ENCODE measurements around the gene UBALD1.

The UBALD1 gene

DNA sequence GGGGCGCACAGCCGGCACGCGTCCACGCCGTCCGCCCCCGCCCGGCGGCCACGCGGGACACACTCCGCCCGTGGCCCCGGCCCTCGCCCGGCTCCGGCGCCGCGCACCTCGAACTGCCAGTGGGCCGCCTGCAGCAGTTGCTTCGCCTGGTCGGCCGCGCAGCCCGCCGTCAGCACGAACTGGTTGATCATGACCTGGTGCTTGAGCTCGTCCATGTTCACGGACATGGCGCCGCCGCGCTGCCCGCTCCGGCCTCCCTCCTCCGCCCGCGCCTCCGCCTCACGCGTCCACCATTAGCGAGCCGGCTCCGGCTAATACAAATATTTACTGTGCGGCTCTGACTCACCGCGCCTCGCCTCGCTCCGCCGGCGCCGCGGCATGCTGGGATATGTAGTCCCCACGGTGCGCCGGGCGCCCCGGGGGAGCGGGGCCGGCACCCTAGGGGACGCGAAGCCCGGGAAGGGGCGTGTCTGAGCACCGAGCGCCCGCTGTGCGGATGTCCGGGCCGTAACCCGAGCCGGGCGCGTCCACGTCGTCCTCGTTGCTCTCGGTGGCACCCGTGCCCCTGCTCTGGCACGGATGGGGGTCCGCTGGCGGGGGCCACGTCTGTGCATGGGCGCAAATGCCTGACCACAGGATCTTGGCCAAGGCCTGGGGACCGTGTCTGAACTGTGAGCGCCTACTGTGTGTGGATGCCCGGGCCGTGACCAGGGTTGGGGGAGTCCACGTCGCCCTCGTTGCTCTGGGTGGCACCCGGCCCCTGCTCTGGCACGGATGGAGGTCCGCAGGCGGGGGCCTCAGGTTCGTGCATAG, at the start of gene UBALD1:
UBALD1 (minus strand) TSS at position 318 of the 813 bp plus-strand sequence; CDS start at position 227, 91 bp downstream.
- Histone ChIP-seq H3K9me3 (ENCODE audit: low read length) (no peaks in the 10 kb centered on the region), H3K9ac (ENCODE audit: low read length) (peak within 1 kb of the TSS; percentile 75)

GRCh38 chr16:4663777-4664465, 49.2 kb upstream of the UBALD1 start:
- Histone ChIP-seq H3K4me3 (ENCODE audit: low read depth in 1 of 2, low read length in 2 of 2) (no peak overlapping the region), H3K36me3 (ENCODE audit: insufficient read depth, low read length) (peaks cover 38% of the 10 kb centered on the region), H3K27ac (ENCODE audit: low read depth, low read length) (no peak overlapping the region), H3K9me3 (ENCODE audit: low read length) (no peaks in the 10 kb centered on the region), H3K27me3 (ENCODE audit: control insufficient read depth in 1 of 2, insufficient read depth in 2 of 2, low read length in 2 of 2) (no peaks in the 10 kb centered on the region), H3K4me1 (ENCODE audit: insufficient read depth, low read length) (no peaks in the 10 kb centered on the region), H3K9ac (ENCODE audit: low read length) (no peak overlapping the region)

More for the DNA sequence above, at the start of gene UBALD1:
- peak within 1 kb of the TSS; percentile 81 for H3K27ac ChIP-seq (ENCODE audit: low read depth, low read length)
- peaks cover 58% of the 10 kb centered on the region for H3K4me1 ChIP-seq (ENCODE audit: insufficient read depth, low read length)
- H3K27me3 ChIP-seq (ENCODE audit: control insufficient read depth in 1 of 2, insufficient read depth in 2 of 2, low read length in 2 of 2): no peaks in the 10 kb centered on the region
- no peaks in the 10 kb centered on the region for H3K36me3 ChIP-seq (ENCODE audit: insufficient read depth, low read length)
- peak within 1 kb of the TSS; percentile 58 to 84 for H3K4me3 ChIP-seq (ENCODE audit: low read depth in 1 of 2, low read length in 2 of 2)

GRCh38 chr16:4663465-4663776, 48.7 kb upstream of the UBALD1 start:
- Histone ChIP-seq H3K27me3 (ENCODE audit: control insufficient read depth in 1 of 2, insufficient read depth in 2 of 2, low read length in 2 of 2) (no peaks in the 10 kb centered on the region), H3K9ac (ENCODE audit: low read length) (no peak overlapping the region), H3K9me3 (ENCODE audit: low read length) (no peaks in the 10 kb centered on the region), H3K4me3 (ENCODE audit: low read depth in 1 of 2, low read length in 2 of 2) (no peak overlapping the region), H3K36me3 (ENCODE audit: insufficient read depth, low read length) (peaks cover 33% of the 10 kb centered on the region), H3K27ac (ENCODE audit: low read depth, low read length) (no peak overlapping the region), H3K4me1 (ENCODE audit: insufficient read depth, low read length) (no peaks in the 10 kb centered on the region)

- Histone ChIP-seq H3K9me3 (ENCODE audit: low read length) (no peaks in the 10 kb centered on the region), H3K27me3 (ENCODE audit: control insufficient read depth in 1 of 2, insufficient read depth in 2 of 2, low read length in 2 of 2) (no peaks in the 10 kb centered on the region), H3K4me1 (ENCODE audit: insufficient read depth, low read length) (no peaks in the 10 kb centered on the region), H3K36me3 (ENCODE audit: insufficient read depth, low read length) (peaks cover 24% of the 10 kb centered on the region), H3K9ac (ENCODE audit: low read length) (no peak overlapping the region), H3K4me3 (ENCODE audit: low read depth in 1 of 2, low read length in 2 of 2) (no peak overlapping the region), H3K27ac (ENCODE audit: low read depth, low read length) (no peak overlapping the region)
These were observed 47.0 kb upstream of the UBALD1 start for GRCh38 chr16:4661661-4662060.

DNA sequence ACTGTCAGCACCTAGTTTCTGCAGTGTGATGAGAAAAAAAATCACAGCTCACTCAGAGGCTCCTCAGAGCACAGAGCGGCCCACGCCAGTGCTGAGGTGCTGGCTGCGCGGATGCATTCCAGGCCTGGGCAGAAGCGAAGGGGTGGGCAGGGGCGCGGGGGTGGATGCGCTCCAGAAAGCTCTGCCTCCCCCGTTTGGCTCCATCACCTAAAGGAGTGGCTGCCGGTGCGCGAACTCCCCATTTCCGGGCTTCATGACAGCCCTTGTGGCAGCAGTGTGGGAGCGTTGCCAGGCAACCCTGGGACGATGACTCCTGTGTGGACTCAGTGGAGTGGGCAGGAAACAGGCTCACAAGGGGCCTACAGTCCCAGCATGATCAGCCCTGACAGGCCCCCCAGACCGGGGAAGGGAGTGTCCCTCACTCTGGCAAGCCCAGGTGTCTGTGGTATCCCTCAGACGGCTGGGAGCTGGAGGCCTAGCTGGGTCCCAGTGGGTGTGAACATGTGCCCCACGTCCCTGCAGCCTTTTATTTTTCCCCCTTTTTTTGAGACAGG, 45.8 kb upstream of the UBALD1 start:
- peaks cover 29% of the 10 kb centered on the region for H3K36me3 ChIP-seq (ENCODE audit: insufficient read depth, low read length)
- no peaks in the 10 kb centered on the region for H3K9me3 ChIP-seq (ENCODE audit: low read length)
- H3K9ac ChIP-seq (ENCODE audit: low read length): no peak overlapping the region
- H3K4me1 ChIP-seq (ENCODE audit: insufficient read depth, low read length): no peaks in the 10 kb centered on the region
- no peak overlapping the region for H3K27ac ChIP-seq (ENCODE audit: low read depth, low read length)
- H3K4me3 ChIP-seq (ENCODE audit: low read depth in 1 of 2, low read length in 2 of 2): no peak overlapping the region
- no peaks in the 10 kb centered on the region for H3K27me3 ChIP-seq (ENCODE audit: control insufficient read depth in 1 of 2, insufficient read depth in 2 of 2, low read length in 2 of 2)

DNA sequence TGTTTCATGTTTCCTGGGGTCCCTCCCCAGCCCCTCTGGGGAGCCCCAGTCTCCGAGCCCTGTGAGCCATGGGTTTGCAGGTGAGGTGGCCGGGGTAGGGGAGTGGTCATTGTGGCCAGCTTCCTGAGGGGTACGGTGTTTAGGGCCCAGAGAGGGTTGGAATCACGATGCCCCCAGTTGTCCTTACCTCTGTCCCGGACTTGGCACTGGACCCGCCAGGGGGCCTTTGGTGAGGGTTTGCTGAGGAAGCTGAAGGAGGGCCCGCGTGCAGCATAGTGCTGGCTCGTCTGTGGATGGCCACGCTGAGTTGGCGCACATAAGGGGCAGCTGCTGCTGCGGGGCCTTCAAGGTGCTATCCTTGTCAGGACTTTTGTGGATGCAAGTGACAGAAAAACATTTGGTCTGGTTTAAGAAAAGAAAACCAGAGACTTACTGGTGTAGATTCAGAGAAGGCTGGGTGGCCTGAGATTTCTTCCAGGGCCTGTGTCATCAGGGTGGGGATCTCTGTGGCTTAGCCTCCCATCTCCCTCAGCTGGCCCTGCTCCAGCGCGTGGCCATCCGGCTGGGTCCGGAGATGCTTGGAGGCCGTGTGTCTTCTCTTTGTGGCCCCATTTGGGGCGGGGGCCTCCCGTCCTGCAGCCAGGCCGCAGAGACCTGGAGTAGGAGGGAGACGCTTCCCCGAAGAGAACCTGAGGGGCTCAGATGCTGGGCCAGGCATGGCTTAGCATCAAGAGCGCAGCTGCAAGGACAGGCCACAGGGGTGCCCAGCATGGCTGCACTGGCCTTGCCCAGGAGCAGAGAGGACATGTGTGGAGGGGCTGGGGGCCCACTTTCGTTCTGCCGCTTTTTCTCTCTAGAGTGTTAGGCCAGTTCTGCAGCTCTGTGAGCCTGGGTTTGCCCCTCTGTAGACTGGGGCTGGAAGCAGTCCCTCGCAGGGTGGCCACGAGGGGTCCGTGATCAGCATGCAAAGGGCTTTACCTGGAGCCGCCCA, 45.0 kb upstream of the UBALD1 start:
- Histone ChIP-seq H3K9me3 (ENCODE audit: low read length) (no peaks in the 10 kb centered on the region), H3K9ac (ENCODE audit: low read length) (no peak overlapping the region), H3K4me3 (ENCODE audit: low read depth in 1 of 2, low read length in 2 of 2) (no peak overlapping the region), H3K36me3 (ENCODE audit: insufficient read depth, low read length) (peaks cover 33% of the 10 kb centered on the region), H3K27me3 (ENCODE audit: control insufficient read depth in 1 of 2, insufficient read depth in 2 of 2, low read length in 2 of 2) (no peaks in the 10 kb centered on the region), H3K4me1 (ENCODE audit: insufficient read depth, low read length) (no peaks in the 10 kb centered on the region), H3K27ac (ENCODE audit: low read depth, low read length) (peak overlapping the region; percentile 44)

GRCh38 chr16:4656695-4657686, 42.3 kb upstream of the UBALD1 start:
- peaks cover 44% of the 10 kb centered on the region for H3K36me3 ChIP-seq (ENCODE audit: insufficient read depth, low read length)
- no peak overlapping the region for H3K9ac ChIP-seq (ENCODE audit: low read length)
- H3K9me3 ChIP-seq (ENCODE audit: low read length): no peaks in the 10 kb centered on the region
- no peaks in the 10 kb centered on the region for H3K4me1 ChIP-seq (ENCODE audit: insufficient read depth, low read length)
- H3K27me3 ChIP-seq (ENCODE audit: control insufficient read depth in 1 of 2, insufficient read depth in 2 of 2, low read length in 2 of 2): no peaks in the 10 kb centered on the region
- no peak overlapping the region for H3K4me3 ChIP-seq (ENCODE audit: low read depth in 1 of 2, low read length in 2 of 2)
- no peak overlapping the region for H3K27ac ChIP-seq (ENCODE audit: low read depth, low read length)

DNA sequence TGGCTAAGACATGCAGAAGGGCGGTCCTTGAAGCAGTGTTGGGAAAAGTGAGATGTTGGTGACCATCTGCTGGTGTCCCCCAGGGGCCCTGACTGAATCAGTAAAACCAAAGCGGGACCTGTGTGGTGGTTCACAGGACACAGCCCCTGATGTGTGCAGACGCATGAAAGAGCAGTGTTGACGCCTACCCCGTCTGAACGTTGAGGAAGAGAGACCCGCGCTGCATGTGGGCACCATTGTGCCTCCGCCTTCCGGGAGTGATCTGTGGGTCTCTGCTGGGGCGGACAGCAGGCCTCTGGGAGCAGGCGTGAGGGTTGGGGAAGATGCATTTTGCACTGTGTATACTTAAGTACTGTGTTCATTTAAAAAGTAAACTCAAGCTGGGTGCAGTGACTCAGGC, 41.5 kb upstream of the UBALD1 start:
- Histone ChIP-seq H3K27me3 (ENCODE audit: control insufficient read depth in 1 of 2, insufficient read depth in 2 of 2, low read length in 2 of 2) (no peaks in the 10 kb centered on the region), H3K9ac (ENCODE audit: low read length) (no peak overlapping the region), H3K9me3 (ENCODE audit: low read length) (no peaks in the 10 kb centered on the region), H3K27ac (ENCODE audit: low read depth, low read length) (no peak overlapping the region), H3K4me3 (ENCODE audit: low read depth in 1 of 2, low read length in 2 of 2) (no peak overlapping the region), H3K4me1 (ENCODE audit: insufficient read depth, low read length) (no peaks in the 10 kb centered on the region), H3K36me3 (ENCODE audit: insufficient read depth, low read length) (peaks cover 50% of the 10 kb centered on the region)

DNA sequence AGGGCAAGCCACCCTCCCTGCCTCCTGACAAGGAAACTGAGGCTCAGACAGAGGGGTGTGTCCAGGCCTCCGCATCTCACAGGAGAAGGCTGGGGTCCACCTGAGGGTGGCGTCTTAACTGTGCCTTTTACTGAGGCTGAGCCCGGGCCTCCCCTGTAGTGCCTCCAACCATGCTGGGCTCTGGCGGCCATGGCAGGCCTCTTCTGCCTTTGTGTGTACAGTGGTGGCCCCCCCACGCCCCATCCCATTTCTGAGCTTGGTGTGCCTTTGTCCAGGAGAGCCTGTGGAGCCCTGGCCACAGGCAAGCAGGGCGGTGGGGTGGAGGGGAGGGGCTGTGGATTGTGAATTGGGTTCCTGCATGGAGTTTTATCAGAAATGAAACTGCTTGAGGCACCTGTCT, 41.1 kb upstream of the UBALD1 start:
- peaks cover 55% of the 10 kb centered on the region for H3K36me3 ChIP-seq (ENCODE audit: insufficient read depth, low read length)
- no peak overlapping the region for H3K4me3 ChIP-seq (ENCODE audit: low read depth in 1 of 2, low read length in 2 of 2)
- no peak overlapping the region for H3K9ac ChIP-seq (ENCODE audit: low read length)
- no peaks in the 10 kb centered on the region for H3K27me3 ChIP-seq (ENCODE audit: control insufficient read depth in 1 of 2, insufficient read depth in 2 of 2, low read length in 2 of 2)
- H3K4me1 ChIP-seq (ENCODE audit: insufficient read depth, low read length): no peaks in the 10 kb centered on the region
- no peaks in the 10 kb centered on the region for H3K9me3 ChIP-seq (ENCODE audit: low read length)
- no peak overlapping the region for H3K27ac ChIP-seq (ENCODE audit: low read depth, low read length)

- H3K27me3 ChIP-seq (ENCODE audit: control insufficient read depth in 1 of 2, insufficient read depth in 2 of 2, low read length in 2 of 2): no peaks in the 10 kb centered on the region
- no peak overlapping the region for H3K9ac ChIP-seq (ENCODE audit: low read length)
- H3K4me1 ChIP-seq (ENCODE audit: insufficient read depth, low read length): no peaks in the 10 kb centered on the region
- H3K9me3 ChIP-seq (ENCODE audit: low read length): no peaks in the 10 kb centered on the region
- peaks cover 60% of the 10 kb centered on the region for H3K36me3 ChIP-seq (ENCODE audit: insufficient read depth, low read length)
- H3K27ac ChIP-seq (ENCODE audit: low read depth, low read length): no peak overlapping the region
- no peak overlapping the region for H3K4me3 ChIP-seq (ENCODE audit: low read depth in 1 of 2, low read length in 2 of 2)
These were observed 40.4 kb upstream of the UBALD1 start for GRCh38 chr16:4654964-4655590.
